ENCODE results near the gene PYHIN1. TPM values are rescaled to one million over a fixed set of nuclear protein-coding genes. Genes with fewer than 3 reads are reported as not detected.

PYHIN1 gene
- total and polyA plus RNA-seq, 2 of the 4 experiments (the other 2 are of a cell fraction): not detected

DNA sequence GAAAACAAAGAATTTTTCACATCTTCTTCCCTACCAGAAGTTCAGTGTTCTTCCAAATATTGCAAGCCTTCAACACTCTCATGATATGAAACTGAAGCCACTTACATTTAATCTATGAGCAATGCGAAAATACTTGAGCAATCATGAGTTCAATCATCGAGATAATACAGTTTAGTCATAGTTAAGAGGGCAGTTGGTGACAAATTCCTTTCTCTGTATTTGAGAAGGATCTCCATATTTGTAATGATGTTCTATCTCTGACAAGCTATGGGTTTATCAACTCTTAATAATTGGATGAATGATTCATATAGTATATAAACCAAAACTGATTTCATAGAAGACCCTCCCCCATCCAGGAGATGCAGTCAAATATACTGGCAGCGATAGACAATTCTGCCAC is 29.7 kb upstream of the PYHIN1 start:
- POLR2A ChIA-PET (ENCODE audit: unreplicated experiment): no interaction called here
- Histone ChIP-seq H2AFZ (replicated peaks; ENCODE audit: low read length, poor library complexity) (no peak overlapping the region), H3K56ac (ENCODE audit: extremely low read depth, insufficient read depth, low read length) (no peak overlapping the region), H3K9ac (ENCODE audit: low read depth, low read length) (no peak overlapping the region), H3K4me1 (ENCODE audit: control insufficient read depth, insufficient read depth, low read length) (no peaks in the 10 kb centered on the region), H3K4ac (ENCODE audit: low read depth, low read length) (no peak overlapping the region), H4K91ac (ENCODE audit: insufficient read depth, low read depth, low read length) (no peak overlapping the region), H2AK9ac (replicated peaks; ENCODE audit: low read depth, low read length, poor library complexity) (no peak overlapping the region), H3K9me1 (ENCODE audit: insufficient read depth, low read length) (no peaks in the 10 kb centered on the region), H4K5ac (ENCODE audit: low read depth, low read length) (no peak overlapping the region), H3K9me3 (ENCODE audit: control insufficient read depth, insufficient read depth, low read length) (no peaks in the 10 kb centered on the region), H4K20me1 (ENCODE audit: insufficient read depth, low read length) (no peaks in the 10 kb centered on the region), H3K18ac (ENCODE audit: low read depth, low read length) (no peak overlapping the region), H2BK120ac (ENCODE audit: low read depth, low read length) (no peak overlapping the region), H4K8ac (ENCODE audit: low read depth in 2 of 2, low read length in 2 of 2) (no peak overlapping the region), H2AK5ac (ENCODE audit: low read depth, low read length) (no peak overlapping the region), H2BK5ac (ENCODE audit: low read depth, low read length, poor library complexity, severe bottlenecking) (no peak overlapping the region), H2BK20ac (ENCODE audit: low read depth, low read length) (no peak overlapping the region), H3K4me2 (ENCODE audit: low read depth, low read length) (no peak overlapping the region), H3K14ac (replicated peaks; ENCODE audit: low read depth, low read length) (no peak overlapping the region), H3K36me3 (ENCODE audit: control insufficient read depth, insufficient read depth, low read length) (no peaks in the 10 kb centered on the region), H3K4me3 (ENCODE audit: insufficient read depth, low read depth, low read length) (no peak overlapping the region), H3K79me1 (ENCODE audit: low read depth in 1 of 2, low read length in 2 of 2) (no peaks in the 10 kb centered on the region), H3K27me3 (ENCODE audit: control insufficient read depth, insufficient read depth, low read length) (no peaks in the 10 kb centered on the region), H3K27ac (ENCODE audit: insufficient read depth, low read length) (no peak overlapping the region), H3K23ac (ENCODE audit: low read depth, low read length) (no peak overlapping the region), H2BK15ac (ENCODE audit: low read depth, low read length) (no peak overlapping the region)
- BruUV-seq (replicated peaks): no TSS peak
- in situ Hi-C loops (cut with MboI; ENCODE audit: low sequenced_read_pairs) (no loop called here), dilution Hi-C loops (cut with HindIII; ENCODE audit: low sequenced_read_pairs, unreplicated experiment) (no loop called here), intact Hi-C loops (cut with micrococcal nuclease) (no loop called here)
- no peak for TF ChIP-seq BHLHE40 (IDR thresholded peaks at IDR 0.05; ENCODE audit: low read depth, low read length)
- no peak for TF ChIP-seq CEBPB (IDR thresholded peaks at IDR 0.05; ENCODE audit: low read depth, low read length)
- TF ChIP-seq CHD1 (IDR thresholded peaks at IDR 0.05; ENCODE audit: low read depth, low read length): no peak
- TF ChIP-seq POLR2A (IDR thresholded peaks at IDR 0.05; ENCODE audit: low read depth, low read length): no peak
- TF ChIP-seq FOS (IDR thresholded peaks at IDR 0.05; ENCODE audit: low read depth, low read length): no peak
- TF ChIP-seq MXI1 (IDR thresholded peaks at IDR 0.05; ENCODE audit: borderline replicate concordance, low read depth, low read length): no peak
- TF ChIP-seq RFX5 (IDR thresholded peaks at IDR 0.05; ENCODE audit: low read depth, low read length): no peak
- TF ChIP-seq RCOR1 (IDR thresholded peaks at IDR 0.05; ENCODE audit: insufficient replicate concordance, low read length): no peak
- TF ChIP-seq, protein P1, sequence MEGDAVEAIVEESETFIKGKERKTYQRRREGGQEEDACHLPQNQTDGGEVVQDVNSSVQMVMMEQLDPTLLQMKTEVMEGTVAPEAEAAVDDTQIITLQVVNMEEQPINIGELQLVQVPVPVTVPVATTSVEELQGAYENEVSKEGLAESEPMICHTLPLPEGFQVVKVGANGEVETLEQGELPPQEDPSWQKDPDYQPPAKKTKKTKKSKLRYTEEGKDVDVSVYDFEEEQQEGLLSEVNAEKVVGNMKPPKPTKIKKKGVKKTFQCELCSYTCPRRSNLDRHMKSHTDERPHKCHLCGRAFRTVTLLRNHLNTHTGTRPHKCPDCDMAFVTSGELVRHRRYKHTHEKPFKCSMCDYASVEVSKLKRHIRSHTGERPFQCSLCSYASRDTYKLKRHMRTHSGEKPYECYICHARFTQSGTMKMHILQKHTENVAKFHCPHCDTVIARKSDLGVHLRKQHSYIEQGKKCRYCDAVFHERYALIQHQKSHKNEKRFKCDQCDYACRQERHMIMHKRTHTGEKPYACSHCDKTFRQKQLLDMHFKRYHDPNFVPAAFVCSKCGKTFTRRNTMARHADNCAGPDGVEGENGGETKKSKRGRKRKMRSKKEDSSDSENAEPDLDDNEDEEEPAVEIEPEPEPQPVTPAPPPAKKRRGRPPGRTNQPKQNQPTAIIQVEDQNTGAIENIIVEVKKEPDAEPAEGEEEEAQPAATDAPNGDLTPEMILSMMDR (conservative IDR thresholded peaks at IDR 0.05; ENCODE audit: low read depth, low read length): no peak
- no peak for TF ChIP-seq SMC3 (IDR thresholded peaks at IDR 0.05; ENCODE audit: low read depth, low read length)
- TF ChIP-seq, protein P2, sequence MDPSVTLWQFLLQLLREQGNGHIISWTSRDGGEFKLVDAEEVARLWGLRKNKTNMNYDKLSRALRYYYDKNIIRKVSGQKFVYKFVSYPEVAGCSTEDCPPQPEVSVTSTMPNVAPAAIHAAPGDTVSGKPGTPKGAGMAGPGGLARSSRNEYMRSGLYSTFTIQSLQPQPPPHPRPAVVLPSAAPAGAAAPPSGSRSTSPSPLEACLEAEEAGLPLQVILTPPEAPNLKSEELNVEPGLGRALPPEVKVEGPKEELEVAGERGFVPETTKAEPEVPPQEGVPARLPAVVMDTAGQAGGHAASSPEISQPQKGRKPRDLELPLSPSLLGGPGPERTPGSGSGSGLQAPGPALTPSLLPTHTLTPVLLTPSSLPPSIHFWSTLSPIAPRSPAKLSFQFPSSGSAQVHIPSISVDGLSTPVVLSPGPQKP (IDR thresholded peaks at IDR 0.05; ENCODE audit: borderline replicate concordance, low read depth, low read length): no peak
- CTCF ChIA-PET: no interaction called here
- WGBS, 2 experiments (ENCODE audit: extremely low coverage in 2 of 2, insufficient read length in 1 of 2): no CpG with 5 or more reads among the region's 3 CpGs
- ATAC-seq (ENCODE audit: low read depth) (no peak), DNase-seq (no peak)
